ENCODE measurements around the gene GMPR. TPM values are rescaled to one million over a fixed set of nuclear protein-coding genes. Genes with fewer than 3 reads are reported as not detected.
A peak's percentile ranks its signal among the peaks of the same experiment; 100 is the strongest.

Gene GMPR
- total RNA-seq, 1 donor = 6.5 TPM

DNA sequence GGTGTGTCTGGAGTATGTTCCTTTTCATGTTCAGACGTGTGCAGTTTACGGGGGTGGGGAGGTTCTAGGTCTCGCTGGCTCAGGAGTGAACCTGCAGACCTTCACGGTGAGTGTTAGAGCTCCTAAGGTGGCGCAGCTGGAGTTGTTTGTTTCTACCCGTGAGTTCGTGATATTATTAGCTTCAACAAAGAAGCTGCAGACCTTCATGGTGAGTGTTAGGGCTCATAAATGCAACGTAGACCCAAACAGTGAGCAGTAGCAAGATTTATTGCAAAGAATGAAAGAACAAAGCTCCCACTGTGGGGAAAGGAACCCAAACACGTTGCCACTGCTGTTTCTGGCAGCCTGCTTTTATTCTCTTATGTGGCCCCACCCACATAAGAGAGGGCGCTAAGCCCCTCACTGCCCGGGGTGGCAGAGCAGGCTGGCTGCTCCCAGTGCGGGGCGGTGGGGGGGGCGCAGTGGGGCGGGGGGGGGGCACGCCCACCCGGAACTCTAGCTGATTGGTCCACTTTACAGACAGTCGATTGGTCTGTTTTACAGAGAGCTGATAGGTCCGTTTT, 41.3 kb upstream of the GMPR start:
- no peak for TF ChIP-seq CTCF (IDR thresholded peaks at IDR 0.05; ENCODE audit: extremely low read depth, low read depth, low read length)
- Histone ChIP-seq H3K36me3 (ENCODE audit: insufficient read depth, low read length) (no peaks in the 10 kb centered on the region), H3K27me3 (ENCODE audit: insufficient read depth, low read length) (peaks cover 13% of the 10 kb centered on the region), H3K79me2 (ENCODE audit: insufficient read depth, low read length) (no peaks in the 10 kb centered on the region), H3K27ac (ENCODE audit: low read depth, low read length) (no peak overlapping the region), H3K4me3 (ENCODE audit: insufficient read depth, low read length) (no peak overlapping the region), H3K9me3 (ENCODE audit: low read depth, low read length) (no peaks in the 10 kb centered on the region), H3K4me2 (ENCODE audit: insufficient read depth, low read length) (no peak overlapping the region), H4K20me1 (ENCODE audit: insufficient read depth, low read length) (no peaks in the 10 kb centered on the region), H3K4me1 (ENCODE audit: insufficient read depth, low read length) (peaks cover 8% of the 10 kb centered on the region), H2AFZ (ENCODE audit: low read length) (no peak overlapping the region)
- no peak for DNase-seq (ENCODE audit: insufficient read length, low spot score, missing footprints)

- peaks cover 8% of the 10 kb centered on the region for H3K4me1 ChIP-seq (ENCODE audit: insufficient read depth, low read length)
- H3K27me3 ChIP-seq (ENCODE audit: insufficient read depth, low read length) = peaks cover 13% of the 10 kb centered on the region
- DNase-seq (ENCODE audit: insufficient read length, low spot score, missing footprints) = no peak
- no peaks in the 10 kb centered on the region for H3K9me3 ChIP-seq (ENCODE audit: low read depth, low read length)
- H3K79me2 ChIP-seq (ENCODE audit: insufficient read depth, low read length) = no peaks in the 10 kb centered on the region
- no peak overlapping the region for H3K4me3 ChIP-seq (ENCODE audit: insufficient read depth, low read length)
- H4K20me1 ChIP-seq (ENCODE audit: insufficient read depth, low read length) = no peaks in the 10 kb centered on the region
- H3K36me3 ChIP-seq (ENCODE audit: insufficient read depth, low read length) = no peaks in the 10 kb centered on the region
- H3K4me2 ChIP-seq (ENCODE audit: insufficient read depth, low read length) = no peak overlapping the region
- no peak for TF ChIP-seq CTCF (IDR thresholded peaks at IDR 0.05; ENCODE audit: extremely low read depth, low read depth, low read length)
- H3K27ac ChIP-seq (ENCODE audit: low read depth, low read length) = no peak overlapping the region
- H2AFZ ChIP-seq (ENCODE audit: low read length) = no peak overlapping the region
These were observed 40.2 kb upstream of the GMPR start for GRCh38 chr6:16198061-16198705.

GRCh38 chr6:16199804-16200203, 38.6 kb upstream of the GMPR start:
- peak overlapping the region; percentile 73 for H3K4me2 ChIP-seq (ENCODE audit: insufficient read depth, low read length)

More at GRCh38 chr6:16199804-16200203, 38.6 kb upstream of the GMPR start:
- Histone ChIP-seq H3K79me2 (ENCODE audit: insufficient read depth, low read length) (no peaks in the 10 kb centered on the region), H3K4me1 (ENCODE audit: insufficient read depth, low read length) (peaks cover 8% of the 10 kb centered on the region), H4K20me1 (ENCODE audit: insufficient read depth, low read length) (no peaks in the 10 kb centered on the region), H2AFZ (ENCODE audit: low read length) (no peak overlapping the region), H3K27me3 (ENCODE audit: insufficient read depth, low read length) (peaks cover 13% of the 10 kb centered on the region), H3K4me3 (ENCODE audit: insufficient read depth, low read length) (no peak overlapping the region), H3K27ac (ENCODE audit: low read depth, low read length) (no peak overlapping the region), H3K36me3 (ENCODE audit: insufficient read depth, low read length) (no peaks in the 10 kb centered on the region), H3K9me3 (ENCODE audit: low read depth, low read length) (no peaks in the 10 kb centered on the region)
- TF ChIP-seq CTCF (IDR thresholded peaks at IDR 0.05; ENCODE audit: extremely low read depth, low read depth, low read length) = no peak
- no peak for DNase-seq (ENCODE audit: insufficient read length, low spot score, missing footprints)

Measured in osteoblast (primary cell).